DOHH2 (cell line): ENCODE measurements around the gene MDGA2.

Experiments
- H3F3A ChIP-seq: fragments of 200-600 bp; sonication (generic), shearing (Covaris generic); 2 replicates; pipeline ENCODE4 v1.6.0; 2016; ENCODE audit warnings: antibody characterized with exemption, mild to moderate bottlenecking; ENCODE audit not compliant: control insufficient read depth, insufficient read depth
- H3K27ac ChIP-seq: fragments of 200-600 bp; sonication (generic); 2 replicates; pipeline ENCODE4 v1.5.1; 2014; ENCODE audit warnings: low read depth, mild to moderate bottlenecking, low read length, moderate library complexity
- H3K27me3 ChIP-seq: fragments of 200-600 bp; sonication (generic); 2 replicates; pipeline ENCODE4 v1.6.1; 2014; ENCODE audit warnings: mild to moderate bottlenecking, low read length, mixed read lengths; ENCODE audit not compliant: control insufficient read depth
- H3K36me3 ChIP-seq: fragments of 200-600 bp; sonication (generic); 2 replicates; pipeline ENCODE4 v1.6.1; 2014; ENCODE audit warnings: mild to moderate bottlenecking, low read length, moderate library complexity, mixed read lengths; ENCODE audit not compliant: control insufficient read depth
- H3K4me1 ChIP-seq: fragments of 200-600 bp; sonication (generic); 2 replicates; pipeline ENCODE4 v1.6.1; 2014; ENCODE audit warnings: mild to moderate bottlenecking, low read length, mixed read lengths; ENCODE audit not compliant: control insufficient read depth
- H3K4me2 ChIP-seq: fragments of 200-600 bp; sonication (generic); 2 replicates; pipeline ENCODE4 v1.6.0; 2014; ENCODE audit warnings: mild to moderate bottlenecking, low read length, moderate library complexity
- H3K4me3 ChIP-seq: fragments of 200-600 bp; sonication (generic); 2 replicates; pipeline ENCODE4 v1.5.1; 2014; ENCODE audit warnings: mild to moderate bottlenecking, low read length, mixed read lengths
- H3K79me2 ChIP-seq: fragments of 200-600 bp; sonication (generic); 2 replicates; pipeline ENCODE4 v1.6.1; 2014; ENCODE audit warnings: mild to moderate bottlenecking, low read length, mixed read lengths; ENCODE audit not compliant: control insufficient read depth
- H3K9me2 ChIP-seq: fragments of 200-600 bp; sonication (generic); replicated peaks from 2 replicates; pipeline ENCODE4 v1.6.1; 2014; ENCODE audit warnings: mild to moderate bottlenecking, low read length, mixed read lengths; ENCODE audit not compliant: control insufficient read depth
- H3K9me3 ChIP-seq: fragments of 200-600 bp; sonication (generic); 2 replicates; pipeline ENCODE4 v1.6.1; 2014; ENCODE audit warnings: antibody characterized with exemption, low read length, mixed read lengths; ENCODE audit not compliant: control insufficient read depth, insufficient read depth
- H4K20me1 ChIP-seq: fragments of 200-600 bp; sonication (generic); 2 replicates; pipeline ENCODE4 v1.6.0; 2014; ENCODE audit warnings: low read depth, mild to moderate bottlenecking, antibody characterized with exemption, low read length, moderate library complexity; ENCODE audit not compliant: control insufficient read depth, insufficient read depth
- CTCF ChIP-seq: fragments of 200-600 bp; sonication (generic); IDR thresholded peaks from one replicate; pipeline ENCODE4 v1.5.1; 2014; ENCODE audit warnings: antibody characterized with exemption, mild to moderate bottlenecking, low read depth, low read length; ENCODE audit not compliant: poor library complexity, severe bottlenecking
- EZH2phosphoT487 ChIP-seq: fragments of 200-600 bp; sonication (generic); IDR thresholded peaks from 2 replicates; pipeline ENCODE4 v1.6.1; 2017; ENCODE audit warnings: borderline replicate concordance, mild to moderate bottlenecking, antibody characterized with exemption, low read length, moderate library complexity, mixed read lengths

Gene MDGA2

GRCh38 chr14:46819117-46819516 is 856.3 kb downstream of the MDGA2 start:
- Histone ChIP-seq H3K9me2 (no peaks in the 10 kb centered on the region), H3K9me3 (no peaks in the 10 kb centered on the region), H3K27me3 (no peaks in the 10 kb centered on the region), H3K79me2 (no peaks in the 10 kb centered on the region), H3K4me3 (no peak overlapping the region), H4K20me1 (no peaks in the 10 kb centered on the region), H3K27ac (no peak overlapping the region), H3K36me3 (no peaks in the 10 kb centered on the region), H3F3A (no peaks in the 10 kb centered on the region), H3K4me1 (no peaks in the 10 kb centered on the region), H3K4me2 (no peak overlapping the region)
- TF ChIP-seq CTCF = no peak
- no peak for TF ChIP-seq EZH2phosphoT487

GRCh38 chr14:46818147-46818546 is 857.3 kb downstream of the MDGA2 start:
- Histone ChIP-seq H4K20me1 (no peaks in the 10 kb centered on the region), H3K4me2 (no peak overlapping the region), H3K4me1 (no peaks in the 10 kb centered on the region)

GRCh38 chr14:46793144-46793543 is 882.3 kb downstream of the MDGA2 start:
- Histone ChIP-seq H3K4me3 (no peak overlapping the region), H3K4me2 (no peak overlapping the region), H3K79me2 (no peaks in the 10 kb centered on the region), H3K27me3 (no peaks in the 10 kb centered on the region), H3K4me1 (no peaks in the 10 kb centered on the region), H4K20me1 (no peaks in the 10 kb centered on the region), H3K9me3 (no peaks in the 10 kb centered on the region), H3K36me3 (no peaks in the 10 kb centered on the region), H3K27ac (no peak overlapping the region), H3F3A (no peaks in the 10 kb centered on the region), H3K9me2 (no peaks in the 10 kb centered on the region)
- no peak for TF ChIP-seq CTCF
- TF ChIP-seq EZH2phosphoT487 = no peak

More at GRCh38 chr14:46818147-46818546, 857.3 kb downstream of the MDGA2 start:
- Histone ChIP-seq H3K4me3 (no peak overlapping the region), H3K36me3 (no peaks in the 10 kb centered on the region), H3K9me2 (no peaks in the 10 kb centered on the region), H3F3A (no peaks in the 10 kb centered on the region), H3K9me3 (no peaks in the 10 kb centered on the region), H3K27ac (no peak overlapping the region), H3K27me3 (no peaks in the 10 kb centered on the region), H3K79me2 (no peaks in the 10 kb centered on the region)
- TF ChIP-seq EZH2phosphoT487 (no peak), CTCF (no peak)
